DOHH2 (cell line): ENCODE measurements around the gene DMRT1.

Experiments used
- H3F3A ChIP-seq: fragments of 200-600 bp; sonication (generic), shearing (Covaris generic); 2 replicates; pipeline ENCODE4 v1.6.0; 2016; ENCODE audit warnings: antibody characterized with exemption, mild to moderate bottlenecking; ENCODE audit not compliant: control insufficient read depth, insufficient read depth
- H3K27ac ChIP-seq: fragments of 200-600 bp; sonication (generic); 2 replicates; pipeline ENCODE4 v1.5.1; 2014; ENCODE audit warnings: low read depth, mild to moderate bottlenecking, low read length, moderate library complexity
- H3K27me3 ChIP-seq: fragments of 200-600 bp; sonication (generic); 2 replicates; pipeline ENCODE4 v1.6.1; 2014; ENCODE audit warnings: mild to moderate bottlenecking, low read length, mixed read lengths; ENCODE audit not compliant: control insufficient read depth
- H3K36me3 ChIP-seq: fragments of 200-600 bp; sonication (generic); 2 replicates; pipeline ENCODE4 v1.6.1; 2014; ENCODE audit warnings: mild to moderate bottlenecking, low read length, moderate library complexity, mixed read lengths; ENCODE audit not compliant: control insufficient read depth
- H3K4me1 ChIP-seq: fragments of 200-600 bp; sonication (generic); 2 replicates; pipeline ENCODE4 v1.6.1; 2014; ENCODE audit warnings: mild to moderate bottlenecking, low read length, mixed read lengths; ENCODE audit not compliant: control insufficient read depth
- H3K4me2 ChIP-seq: fragments of 200-600 bp; sonication (generic); 2 replicates; pipeline ENCODE4 v1.6.0; 2014; ENCODE audit warnings: mild to moderate bottlenecking, low read length, moderate library complexity
- H3K4me3 ChIP-seq: fragments of 200-600 bp; sonication (generic); 2 replicates; pipeline ENCODE4 v1.5.1; 2014; ENCODE audit warnings: mild to moderate bottlenecking, low read length, mixed read lengths
- H3K79me2 ChIP-seq: fragments of 200-600 bp; sonication (generic); 2 replicates; pipeline ENCODE4 v1.6.1; 2014; ENCODE audit warnings: mild to moderate bottlenecking, low read length, mixed read lengths; ENCODE audit not compliant: control insufficient read depth
- H3K9me2 ChIP-seq: fragments of 200-600 bp; sonication (generic); replicated peaks from 2 replicates; pipeline ENCODE4 v1.6.1; 2014; ENCODE audit warnings: mild to moderate bottlenecking, low read length, mixed read lengths; ENCODE audit not compliant: control insufficient read depth
- H3K9me3 ChIP-seq: fragments of 200-600 bp; sonication (generic); 2 replicates; pipeline ENCODE4 v1.6.1; 2014; ENCODE audit warnings: antibody characterized with exemption, low read length, mixed read lengths; ENCODE audit not compliant: control insufficient read depth, insufficient read depth
- H4K20me1 ChIP-seq: fragments of 200-600 bp; sonication (generic); 2 replicates; pipeline ENCODE4 v1.6.0; 2014; ENCODE audit warnings: low read depth, mild to moderate bottlenecking, antibody characterized with exemption, low read length, moderate library complexity; ENCODE audit not compliant: control insufficient read depth, insufficient read depth
- CTCF ChIP-seq: fragments of 200-600 bp; sonication (generic); IDR thresholded peaks from one replicate; pipeline ENCODE4 v1.5.1; 2014; ENCODE audit warnings: antibody characterized with exemption, mild to moderate bottlenecking, low read depth, low read length; ENCODE audit not compliant: poor library complexity, severe bottlenecking
- EZH2phosphoT487 ChIP-seq: fragments of 200-600 bp; sonication (generic); IDR thresholded peaks from 2 replicates; pipeline ENCODE4 v1.6.1; 2017; ENCODE audit warnings: borderline replicate concordance, mild to moderate bottlenecking, antibody characterized with exemption, low read length, moderate library complexity, mixed read lengths

Gene DMRT1

GRCh38 chr9:882416-882924, 41.0 kb downstream of the DMRT1 start:
- Histone ChIP-seq H3F3A (no peaks in the 10 kb centered on the region), H4K20me1 (no peaks in the 10 kb centered on the region), H3K9me3 (no peaks in the 10 kb centered on the region), H3K4me2 (no peak overlapping the region), H3K4me3 (no peak overlapping the region), H3K27me3 (peaks cover 8% of the 10 kb centered on the region; the same call in 1 of the 2 replicates), H3K36me3 (no peaks in the 10 kb centered on the region), H3K79me2 (no peaks in the 10 kb centered on the region), H3K27ac (no peak overlapping the region), H3K4me1 (no peaks in the 10 kb centered on the region), H3K9me2 (no peaks in the 10 kb centered on the region)
- TF ChIP-seq EZH2phosphoT487 (no peak), CTCF (peak; percentile 50)

DNA sequence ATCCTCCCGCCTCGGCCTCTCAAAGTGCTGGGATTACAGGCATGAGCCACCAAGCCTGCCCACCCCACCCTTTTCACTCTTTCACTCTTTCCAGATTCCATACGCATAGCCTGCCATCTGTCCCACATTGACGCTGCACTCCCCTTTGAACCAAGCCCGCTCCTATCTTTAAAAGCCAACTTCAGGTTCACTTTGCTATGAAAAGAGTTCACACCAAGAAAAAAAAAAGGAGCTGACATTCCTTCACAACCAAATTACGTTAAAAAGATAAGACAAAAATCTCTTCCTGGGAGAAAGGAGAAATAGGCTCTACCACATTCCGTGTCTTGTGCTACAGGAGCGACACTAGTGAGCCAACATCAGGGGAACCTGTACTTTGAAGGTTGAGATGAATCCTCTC, 41.5 kb downstream of the DMRT1 start:
- TF ChIP-seq EZH2phosphoT487 (no peak), CTCF (no peak)
- Histone ChIP-seq H4K20me1 (no peaks in the 10 kb centered on the region), H3K27ac (no peak overlapping the region), H3K4me2 (no peak overlapping the region), H3K4me3 (no peak overlapping the region), H3K9me2 (no peaks in the 10 kb centered on the region), H3K9me3 (no peaks in the 10 kb centered on the region), H3K79me2 (no peaks in the 10 kb centered on the region), H3K36me3 (no peaks in the 10 kb centered on the region), H3K4me1 (no peaks in the 10 kb centered on the region), H3F3A (no peaks in the 10 kb centered on the region), H3K27me3 (peaks cover 8% of the 10 kb centered on the region; the same call in 1 of the 2 replicates)

GRCh38 chr9:886886-887285, 45.4 kb downstream of the DMRT1 start:
- Histone ChIP-seq H3K9me2 (no peaks in the 10 kb centered on the region), H3K79me2 (no peaks in the 10 kb centered on the region), H3K9me3 (no peaks in the 10 kb centered on the region), H4K20me1 (no peaks in the 10 kb centered on the region), H3K36me3 (no peaks in the 10 kb centered on the region), H3K27me3 (no peaks in the 10 kb centered on the region), H3K4me3 (no peak overlapping the region), H3K27ac (no peak overlapping the region), H3K4me2 (no peak overlapping the region), H3K4me1 (no peaks in the 10 kb centered on the region), H3F3A (no peaks in the 10 kb centered on the region)
- TF ChIP-seq EZH2phosphoT487: no peak
- no peak for TF ChIP-seq CTCF

DNA sequence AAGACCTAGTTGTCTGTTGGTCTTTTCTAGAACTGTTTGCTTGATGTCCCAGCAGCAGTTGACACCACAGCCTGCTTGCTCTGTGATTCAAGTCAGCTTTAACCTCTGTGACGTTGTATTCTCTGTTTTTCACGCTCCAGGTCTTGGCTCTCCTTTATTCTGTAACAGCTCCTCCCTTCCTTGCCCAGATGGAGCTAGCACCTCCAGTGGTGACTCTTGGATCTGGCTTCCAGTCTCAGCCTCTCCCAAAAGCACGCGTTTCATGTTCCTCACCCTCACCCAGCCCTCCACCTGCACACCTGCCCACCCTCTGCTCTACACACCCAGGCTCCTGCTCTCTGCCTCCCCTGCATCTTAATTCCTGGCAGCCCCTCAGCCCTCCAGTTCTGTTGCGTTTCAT, 50.6 kb downstream of the DMRT1 start:
- H3K9me2 ChIP-seq: no peaks in the 10 kb centered on the region
- H3K79me2 ChIP-seq: no peaks in the 10 kb centered on the region
- H3K27ac ChIP-seq: no peak overlapping the region
- no peaks in the 10 kb centered on the region for H3K27me3 ChIP-seq
- peaks cover 12% of the 10 kb centered on the region for H3K4me1 ChIP-seq
- H3F3A ChIP-seq: no peaks in the 10 kb centered on the region; the same call in 1 of the 2 replicates
- no peak overlapping the region for H3K4me2 ChIP-seq
- TF ChIP-seq CTCF (peak; percentile 12), EZH2phosphoT487 (no peak)
- H3K4me3 ChIP-seq: no peak overlapping the region
- H3K36me3 ChIP-seq: no peaks in the 10 kb centered on the region
- H4K20me1 ChIP-seq: no peaks in the 10 kb centered on the region
- H3K9me3 ChIP-seq: no peaks in the 10 kb centered on the region
